HepG2 (cell line): ENCODE measurements around the gene ANAPC2. TPM values are rescaled to one million over a fixed set of nuclear protein-coding genes. Genes with fewer than 3 reads are reported as not detected.

Experiments
- ATF2 ChIP-seq: sonication (generic); formaldehyde crosslinking; IDR thresholded peaks from 2 replicates; pipeline ENCODE4 v1.4.0; 2020; ENCODE audit warnings: missing genetic modification reagents
- BCLAF1 ChIP-seq: fragments of 450-650 bp; IDR thresholded peaks from 2 replicates; pipeline ENCODE4 v1.6.1; 2017; ENCODE audit warnings: mild to moderate bottlenecking
- DDIT3 ChIP-seq: sonication (generic); formaldehyde crosslinking; IDR thresholded peaks from 2 replicates; pipeline ENCODE4 v1.4.0; 2020; ENCODE audit warnings: mild to moderate bottlenecking, missing genetic modification reagents
- DMAP1 ChIP-seq: IDR thresholded peaks from 2 replicates; pipeline ENCODE4 v1.6.1; 2016
- E2F1 ChIP-seq: sonication (generic); formaldehyde crosslinking; IDR thresholded peaks from 2 replicates; pipeline ENCODE4 v1.5.0; 2020; ENCODE audit warnings: missing genetic modification reagents
- ELF1 ChIP-seq: sonication (generic); formaldehyde crosslinking; IDR thresholded peaks from 2 replicates; pipeline ENCODE4 v1.4.0; 2020; ENCODE audit warnings: missing genetic modification reagents
- ETS1 ChIP-seq: sonication (generic); formaldehyde crosslinking; IDR thresholded peaks from 2 replicates; pipeline ENCODE4 v1.4.0; 2020; ENCODE audit warnings: missing genetic modification reagents
- HDAC1 ChIP-seq: sonication (generic); formaldehyde crosslinking; IDR thresholded peaks from 2 replicates; pipeline ENCODE4 v1.5.1; 2020; ENCODE audit warnings: mild to moderate bottlenecking, missing genetic modification reagents
- HNF4A ChIP-seq: sonication (generic); formaldehyde crosslinking; IDR thresholded peaks from 2 replicates; pipeline ENCODE4 v1.4.0; 2020; ENCODE audit warnings: missing genetic modification reagents
- ISL2 ChIP-seq: sonication (generic); formaldehyde crosslinking; IDR thresholded peaks from 2 replicates; pipeline ENCODE4 v1.5.0; 2020; ENCODE audit warnings: missing genetic modification reagents
- NCOR1 ChIP-seq: fragments of 200-600 bp; sonication (generic); IDR thresholded peaks from 2 replicates; pipeline ENCODE4 v1.7.0; 2017; ENCODE audit warnings: antibody characterized with exemption, low read length, borderline replicate concordance
- ONECUT2 ChIP-seq: sonication (generic); formaldehyde crosslinking; IDR thresholded peaks from 2 replicates; pipeline ENCODE4 v1.4.0; 2020; ENCODE audit warnings: missing genetic modification reagents
- ZBTB39 ChIP-seq: sonication (generic); formaldehyde crosslinking; IDR thresholded peaks from 2 replicates; pipeline ENCODE4 v1.5.0; 2020; ENCODE audit warnings: missing genetic modification reagents
- ZC3H13 ChIP-seq: sonication (generic); formaldehyde crosslinking; IDR thresholded peaks from 2 replicates; pipeline ENCODE4 v1.8.1; 2023; ENCODE audit warnings: mild to moderate bottlenecking, missing genetic modification reagents, moderate library complexity
- ZNF17 ChIP-seq: sonication (generic); formaldehyde crosslinking; IDR thresholded peaks from 2 replicates; pipeline ENCODE4 v1.5.0; 2020; ENCODE audit warnings: mild to moderate bottlenecking, missing genetic modification reagents
- ZNF33A ChIP-seq: sonication (generic); formaldehyde crosslinking; IDR thresholded peaks from 2 replicates; pipeline ENCODE4 v1.5.1; 2020; ENCODE audit warnings: missing genetic modification reagents, mild to moderate bottlenecking, moderate library complexity, borderline replicate concordance
- ZNF414 ChIP-seq: sonication (generic); formaldehyde crosslinking; IDR thresholded peaks from 2 replicates; pipeline ENCODE4 v1.5.0; 2020; ENCODE audit warnings: missing genetic modification reagents
- ZNF550 ChIP-seq: sonication (generic); formaldehyde crosslinking; IDR thresholded peaks from 2 replicates; pipeline ENCODE4 v1.4.0; 2020; ENCODE audit warnings: mild to moderate bottlenecking, missing genetic modification reagents, borderline replicate concordance
- ZNF615 ChIP-seq: sonication (generic); formaldehyde crosslinking; IDR thresholded peaks from 2 replicates; pipeline ENCODE4 v1.5.0; 2020; ENCODE audit warnings: mild to moderate bottlenecking, missing genetic modification reagents, borderline replicate concordance
- ZNF839 ChIP-seq: sonication (generic); formaldehyde crosslinking; IDR thresholded peaks from 2 replicates; pipeline ENCODE4 v1.4.0; 2020; ENCODE audit warnings: missing genetic modification reagents, mild to moderate bottlenecking, borderline replicate concordance
- polyA plus RNA-seq, 8 experiments: library from polyadenylated mRNA; depleted of rRNA in 3 of 8; stranded (reverse) in 7 of 8; unstranded in 1 of 8; fragments of >200 nt; fragmentation: Illumina TruSeq in 4 of 8; extraction: Trizol in 4 of 8; gene quantifications; 2 replicates each; pipeline versions ENCODE4 v1.2.1 to v1.2.3, GENCODE V29; 2011 to 2016; ENCODE audit warnings: low read depth in 4 of 8, missing spikeins in 1 of 8, mixed read lengths in 1 of 8; ENCODE audit not compliant: insufficient read depth in 1 of 8
- total RNA-seq, 5 experiments: library from RNA; depleted of rRNA; stranded (reverse); fragments of >200 nt; fragmentation: Illumina TruSeq; extraction: Trizol; gene quantifications; 2 replicates each; pipeline ENCODE4 v1.2.3, GENCODE V29; 2016; ENCODE audit warnings: low read depth in 1 of 5

Gene ANAPC2
- total and polyA plus RNA-seq, 2 of the 13 experiments (the other 11 are each of a cell fraction or from before 2014, with no cell fraction given), result 12.3 to 15.4 TPM

GRCh38 chr9:137188086-137188489 lies 272 bp downstream of the ANAPC2 start (continued):
- TF ChIP-seq E2F1 (no peak), ONECUT2 (no peak), BCLAF1 (no peak), DMAP1 (CRISPR knock-in tag) (no peak), ATF2 (CRISPR knock-in tag) (no peak), ZC3H13 (CRISPR knock-in tag) (0 out of 2 replicates have a peak, but pooled peaks have one; percentile 4), ZNF550 (CRISPR knock-in tag) (no peak), HNF4A (no peak), HDAC1 (CRISPR knock-in tag) (no peak), ISL2 (no peak), ELF1 (CRISPR knock-in tag) (no peak), ZNF414 (CRISPR knock-in tag) (no peak), ZNF33A (CRISPR knock-in tag) (no peak), ZNF839 (0 out of 2 replicates have a peak, but pooled peaks have one; percentile 15), NCOR1 (no peak), ETS1 (CRISPR knock-in tag) (no peak), ZBTB39 (no peak), DDIT3 (CRISPR knock-in tag) (no peak), ZNF615 (CRISPR knock-in tag) (no peak), ZNF17 (CRISPR knock-in tag) (no peak)
